ENCODE data around the gene RHCG. TPM values are rescaled to one million over a fixed set of nuclear protein-coding genes. Genes with fewer than 3 reads are reported as not detected.

The RHCG gene
- total RNA-seq, 1 donor from 2014 or later: not detected

DNA sequence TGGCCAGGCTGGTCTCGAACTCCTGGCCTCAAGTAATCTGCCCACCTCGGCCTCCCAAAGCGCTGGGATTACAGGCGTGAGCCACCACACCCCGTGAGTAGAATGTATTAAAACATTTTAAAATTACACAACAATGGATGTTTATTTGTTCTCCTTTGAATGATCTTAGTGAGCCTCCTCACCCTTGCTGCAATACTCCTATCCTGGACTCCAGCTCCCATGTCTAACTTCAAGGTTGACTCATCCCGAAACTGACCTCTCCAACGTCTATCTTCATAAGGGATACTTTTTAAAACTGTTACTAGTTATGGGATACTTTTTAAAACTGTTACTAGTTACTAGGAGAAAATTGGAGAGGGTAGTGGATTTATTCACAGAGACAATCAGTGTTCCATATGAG is 17.8 kb upstream of the RHCG start:
- H3K36me3 Mint-ChIP-seq (ENCODE audit: low read depth): no peaks in the 10 kb centered on the region
- peaks cover 38% of the 10 kb centered on the region for H3K27me3 Mint-ChIP-seq
- no peak for DNase-seq
- ChIA-PET POLR2A (no interaction called here), CTCF (no interaction called here)
- H3K9me3 Mint-ChIP-seq: no peaks in the 10 kb centered on the region
- no peak for ATAC-seq (ENCODE audit: low read depth)
- H3K27ac Mint-ChIP-seq: no peak overlapping the region
- H3K4me1 Mint-ChIP-seq: no peaks in the 10 kb centered on the region
- no peak overlapping the region for H3K4me3 Mint-ChIP-seq
- TF ChIP-seq, protein P1, sequence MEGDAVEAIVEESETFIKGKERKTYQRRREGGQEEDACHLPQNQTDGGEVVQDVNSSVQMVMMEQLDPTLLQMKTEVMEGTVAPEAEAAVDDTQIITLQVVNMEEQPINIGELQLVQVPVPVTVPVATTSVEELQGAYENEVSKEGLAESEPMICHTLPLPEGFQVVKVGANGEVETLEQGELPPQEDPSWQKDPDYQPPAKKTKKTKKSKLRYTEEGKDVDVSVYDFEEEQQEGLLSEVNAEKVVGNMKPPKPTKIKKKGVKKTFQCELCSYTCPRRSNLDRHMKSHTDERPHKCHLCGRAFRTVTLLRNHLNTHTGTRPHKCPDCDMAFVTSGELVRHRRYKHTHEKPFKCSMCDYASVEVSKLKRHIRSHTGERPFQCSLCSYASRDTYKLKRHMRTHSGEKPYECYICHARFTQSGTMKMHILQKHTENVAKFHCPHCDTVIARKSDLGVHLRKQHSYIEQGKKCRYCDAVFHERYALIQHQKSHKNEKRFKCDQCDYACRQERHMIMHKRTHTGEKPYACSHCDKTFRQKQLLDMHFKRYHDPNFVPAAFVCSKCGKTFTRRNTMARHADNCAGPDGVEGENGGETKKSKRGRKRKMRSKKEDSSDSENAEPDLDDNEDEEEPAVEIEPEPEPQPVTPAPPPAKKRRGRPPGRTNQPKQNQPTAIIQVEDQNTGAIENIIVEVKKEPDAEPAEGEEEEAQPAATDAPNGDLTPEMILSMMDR (IDR thresholded peaks at IDR 0.05): no peak
- intact Hi-C loops (cut with micrococcal nuclease): no loop called here

DNA sequence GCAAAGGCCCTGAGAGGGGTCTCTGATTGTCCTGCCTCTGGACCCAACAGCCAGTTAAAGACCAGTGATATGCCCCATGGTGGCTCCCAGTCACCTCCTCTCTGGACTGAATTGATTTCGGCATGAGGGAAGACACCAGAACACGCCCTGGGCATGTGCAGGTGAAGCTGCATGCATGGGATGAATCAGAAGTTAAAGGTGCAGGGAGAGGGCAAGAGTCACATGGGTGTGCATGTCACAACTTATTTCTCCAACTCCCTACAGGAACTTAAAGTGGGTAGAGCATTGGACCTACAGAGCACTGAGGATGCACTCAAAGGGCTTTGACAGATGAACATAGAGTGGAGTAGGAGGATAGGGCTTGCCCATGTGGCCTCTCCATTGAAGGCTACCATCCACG is 16.9 kb upstream of the RHCG start:
- H3K9me3 Mint-ChIP-seq: no peaks in the 10 kb centered on the region
- H3K4me1 Mint-ChIP-seq: no peaks in the 10 kb centered on the region
- H3K4me3 Mint-ChIP-seq: no peak overlapping the region
- intact Hi-C loops (cut with micrococcal nuclease): no loop called here
- TF ChIP-seq, protein P1 (IDR thresholded peaks at IDR 0.05): no peak
- peaks cover 38% of the 10 kb centered on the region for H3K27me3 Mint-ChIP-seq
- POLR2A ChIA-PET: no interaction called here
- no peaks in the 10 kb centered on the region for H3K36me3 Mint-ChIP-seq (ENCODE audit: low read depth)
- no peak overlapping the region for H3K27ac Mint-ChIP-seq
- DNase-seq (no peak), ATAC-seq (ENCODE audit: low read depth) (no peak)
- CTCF ChIA-PET: no interaction called here

DNA sequence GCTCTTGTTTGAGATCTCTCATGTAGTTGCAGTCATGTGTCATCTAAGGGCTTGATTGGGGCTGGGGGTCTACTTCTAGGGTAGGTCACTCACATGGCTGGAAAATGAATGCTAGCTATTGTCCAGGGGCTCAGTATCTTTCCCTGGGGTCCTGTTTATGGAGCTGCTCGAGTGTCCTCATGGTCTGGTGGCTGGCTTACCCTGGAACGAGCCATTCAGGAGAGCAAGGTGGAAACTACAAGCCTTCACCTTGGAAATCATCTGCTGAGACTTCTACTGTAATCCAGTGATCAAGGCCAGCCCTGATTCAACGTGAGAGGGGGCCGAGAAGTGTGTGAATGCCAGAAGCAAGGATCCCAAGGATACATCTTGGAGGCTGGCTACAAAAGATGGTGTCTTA is 16.2 kb upstream of the RHCG start:
- intact Hi-C loops (cut with micrococcal nuclease): no loop called here
- H3K9me3 Mint-ChIP-seq: no peaks in the 10 kb centered on the region
- no peaks in the 10 kb centered on the region for H3K36me3 Mint-ChIP-seq (ENCODE audit: low read depth)
- CTCF ChIA-PET: no interaction called here
- no peak overlapping the region for H3K27ac Mint-ChIP-seq
- POLR2A ChIA-PET: no interaction called here
- TF ChIP-seq, protein P1 (IDR thresholded peaks at IDR 0.05): no peak
- peaks cover 38% of the 10 kb centered on the region for H3K27me3 Mint-ChIP-seq
- DNase-seq (no peak), ATAC-seq (ENCODE audit: low read depth) (no peak)
- no peak overlapping the region for H3K4me3 Mint-ChIP-seq
- H3K4me1 Mint-ChIP-seq: no peaks in the 10 kb centered on the region

DNA sequence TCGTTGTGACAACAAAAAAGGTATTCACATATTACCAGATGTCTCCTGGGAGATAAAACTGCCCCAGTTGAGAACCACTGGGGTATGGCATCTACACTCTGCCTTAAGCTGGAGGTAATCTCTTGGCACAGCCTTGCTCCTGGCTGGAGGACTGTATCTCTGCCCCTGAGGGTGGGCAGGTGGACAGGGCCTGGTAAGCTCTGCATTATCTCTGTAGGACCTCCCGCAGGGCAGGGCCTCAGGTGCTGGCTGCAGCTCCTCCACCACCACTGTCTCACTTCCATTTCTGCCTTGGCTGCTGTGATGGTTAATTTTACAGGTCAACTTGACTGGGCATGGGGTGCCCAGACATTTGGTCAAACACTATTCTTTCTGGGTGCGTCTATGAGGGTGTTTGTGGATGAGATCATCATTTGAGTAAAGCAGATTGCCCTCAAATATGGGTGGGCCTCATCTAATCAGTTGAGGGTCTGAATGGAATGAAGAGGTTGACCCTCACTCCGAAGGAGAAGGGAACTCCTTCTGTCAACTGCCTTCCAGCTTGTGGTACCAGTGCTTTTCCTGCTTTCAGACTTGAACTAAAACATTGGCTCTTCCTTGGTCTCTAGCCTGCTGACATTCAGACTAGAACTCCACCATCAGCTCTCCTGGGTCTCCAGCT is 9.8 kb upstream of the RHCG start:
- ChIA-PET POLR2A (no interaction called here), CTCF (interaction anchor here (0.8 kb wide), 1 partner anchor 95 kb away, joined by 4 read pairs; no protein-coding TSS in a partner anchor)
- H3K36me3 Mint-ChIP-seq (ENCODE audit: low read depth): no peaks in the 10 kb centered on the region
- peaks cover 32% of the 10 kb centered on the region for H3K27me3 Mint-ChIP-seq
- no peak overlapping the region for H3K4me3 Mint-ChIP-seq
- TF ChIP-seq, protein P1 (IDR thresholded peaks at IDR 0.05): no peak
- no peak for DNase-seq
- no peaks in the 10 kb centered on the region for H3K4me1 Mint-ChIP-seq
- H3K27ac Mint-ChIP-seq: no peak overlapping the region
- H3K9me3 Mint-ChIP-seq: peaks cover 3% of the 10 kb centered on the region
- no peak for ATAC-seq (ENCODE audit: low read depth)
- intact Hi-C loops (cut with micrococcal nuclease): no loop called here

DNA sequence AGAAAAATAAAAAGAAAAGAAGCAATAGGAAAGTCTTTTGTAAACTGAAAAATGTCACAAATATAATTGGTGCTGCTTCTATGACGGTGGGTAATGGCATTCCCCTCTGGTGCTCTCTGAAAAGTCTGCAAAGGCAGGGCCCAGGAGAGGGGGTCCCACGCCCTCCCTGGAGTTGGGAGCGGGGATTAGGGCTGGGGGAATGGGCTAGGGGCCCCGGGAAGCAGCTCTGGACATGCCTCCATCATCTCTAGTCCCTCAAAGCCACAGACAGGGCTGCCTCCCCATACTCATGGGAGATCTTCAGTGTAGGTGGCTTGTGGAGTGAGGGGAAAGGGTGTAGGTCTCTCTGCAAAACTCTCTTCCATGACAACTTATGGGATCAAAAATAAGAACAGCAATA is 7.8 kb upstream of the RHCG start:
- TF ChIP-seq, protein P1 (IDR thresholded peaks at IDR 0.05): no peak
- POLR2A ChIA-PET: no interaction called here
- no peak overlapping the region for H3K27ac Mint-ChIP-seq
- DNase-seq: no peak
- CTCF ChIA-PET: no interaction called here
- no peaks in the 10 kb centered on the region for H3K4me1 Mint-ChIP-seq
- no peak overlapping the region for H3K4me3 Mint-ChIP-seq
- no peaks in the 10 kb centered on the region for H3K36me3 Mint-ChIP-seq (ENCODE audit: low read depth)
- intact Hi-C loops (cut with micrococcal nuclease): no loop called here
- ATAC-seq (ENCODE audit: low read depth): no peak
- peaks cover 34% of the 10 kb centered on the region for H3K27me3 Mint-ChIP-seq
- peaks cover 3% of the 10 kb centered on the region for H3K9me3 Mint-ChIP-seq

Measured in activated B cell treated with CpG ODN at 0.5 μM for 24 hours (primary cell).